Activated T-helper 9 cell treated with anti-CD3 and anti-CD28 coated beads, Interleukin-2, amount 50 U/mL, for 16 hours (primary cell): ENCODE results near the gene TAS2R43.
"Not testable (repeated sequence)": the region's sequence is repeated elsewhere in the genome, so short reads cannot be mapped to it uniquely, and the experiment has no call there.

Experiments
- DNase-seq: peaks from one replicate; pipeline ENCODE4 v3.0.0-alpha.2; 2020; ENCODE audit warnings: low read depth

Gene TAS2R43

GRCh38 chr12:11092128-11092527, at the start of gene TAS2R43:
TAS2R43 (minus strand) TSS chr12:11092313; CDS start chr12:11092229, 84 bp downstream.
- DNase-seq: no peak

- no peak for DNase-seq
Measured at GRCh38 chr12:11136075-11136474, 44.0 kb upstream of the TAS2R43 start.

GRCh38 chr12:11134305-11134704, 42.2 kb upstream of the TAS2R43 start, which contains the start of gene TAS2R30:
TAS2R30 (minus strand) TSS chr12:11134644; CDS start chr12:11134244, 400 bp downstream.
- no peak for DNase-seq

GRCh38 chr12:11133816-11134215, 41.7 kb upstream of the TAS2R43 start:
- DNase-seq: no peak

GRCh38 chr12:11133162-11133561, 41.0 kb upstream of the TAS2R43 start:
- DNase-seq: no peak

GRCh38 chr12:11130999-11131398, 38.9 kb upstream of the TAS2R43 start:
- DNase-seq: no peak

- no peak for DNase-seq
Measured at GRCh38 chr12:11130382-11130781, 38.3 kb upstream of the TAS2R43 start.

GRCh38 chr12:11114130-11114529, 22.0 kb upstream of the TAS2R43 start:
- not testable (repeated sequence) for DNase-seq

- not testable (repeated sequence) for DNase-seq
Measured at GRCh38 chr12:11111213-11111612, 19.1 kb upstream of the TAS2R43 start.

- DNase-seq: no peak
Measured at GRCh38 chr12:11108862-11109261, 16.7 kb upstream of the TAS2R43 start.

- DNase-seq: no peak
Measured at GRCh38 chr12:11107719-11108118, 15.6 kb upstream of the TAS2R43 start.

GRCh38 chr12:11106288-11106687, 14.2 kb upstream of the TAS2R43 start:
- DNase-seq: no peak

- no peak for DNase-seq
Measured at GRCh38 chr12:11105546-11105945, 13.4 kb upstream of the TAS2R43 start.

GRCh38 chr12:11094910-11095309, 2.8 kb upstream of the TAS2R43 start:
- not testable (repeated sequence) for DNase-seq

- no peak for DNase-seq
Measured at GRCh38 chr12:11089246-11089645, 2.9 kb downstream of the TAS2R43 start.

- no peak for DNase-seq
Measured at GRCh38 chr12:11085419-11085818, 6.7 kb downstream of the TAS2R43 start.

- no peak for DNase-seq
Measured at GRCh38 chr12:11081987-11082386, 10.1 kb downstream of the TAS2R43 start.

GRCh38 chr12:11078246-11078645, 13.9 kb downstream of the TAS2R43 start:
- no peak for DNase-seq

GRCh38 chr12:11075642-11076041, 16.5 kb downstream of the TAS2R43 start:
- DNase-seq: no peak

- DNase-seq: no peak
Measured at GRCh38 chr12:11071414-11071813, 20.7 kb downstream of the TAS2R43 start.

GRCh38 chr12:11070999-11071398, 21.1 kb downstream of the TAS2R43 start:
- no peak for DNase-seq

- DNase-seq: no peak
Measured at GRCh38 chr12:11069854-11070365, 22.2 kb downstream of the TAS2R43 start.

- no peak for DNase-seq
Measured at GRCh38 chr12:11067514-11067913, 24.6 kb downstream of the TAS2R43 start.

GRCh38 chr12:11062194-11062593, 29.9 kb downstream of the TAS2R43 start, which contains the start of gene TAS2R46:
TAS2R46 (minus strand) TSS chr12:11062294; CDS start chr12:11062294, 0 bp downstream.
- not testable (repeated sequence) for DNase-seq
